Neutrophil (primary cell): ENCODE data around the gene CD81.

Experiments used
- H3K27ac ChIP-seq: fragments of 200-600 bp; sonication (generic); 2 replicates; pipeline ENCODE4 v1.5.1; 2016; ENCODE audit warnings: mild to moderate bottlenecking, moderate library complexity
- H3K27me3 ChIP-seq: fragments of 200-600 bp; sonication (generic); 2 replicates; pipeline ENCODE4 v1.6.0; 2016; ENCODE audit warnings: mild to moderate bottlenecking
- H3K36me3 ChIP-seq: fragments of 200-600 bp; sonication (generic); 2 replicates; pipeline ENCODE4 v1.5.1; 2017
- H3K4me1 ChIP-seq, 2 experiments: fragments of 200-600 bp in 1 of 2; sonication (generic) in 1 of 2; 1 replicate in 1 of 2; 2 replicates in 1 of 2; pipeline versions ENCODE4 v1.5.1 to v1.6.1; 2013 to 2016; ENCODE audit warnings: low read depth in 1 of 2, low read length in 1 of 2, mild to moderate bottlenecking in 1 of 2, moderate library complexity in 1 of 2; ENCODE audit not compliant: control insufficient read depth in 1 of 2, insufficient read depth in 1 of 2
- H3K4me3 ChIP-seq, 2 experiments: fragments of 200-600 bp in 1 of 2; sonication (generic) in 1 of 2; 1 replicate in 1 of 2; 2 replicates in 1 of 2; pipeline ENCODE4 v1.5.1; 2013 to 2016; ENCODE audit warnings: low read depth in 1 of 2, low read length in 1 of 2, mild to moderate bottlenecking in 1 of 2, moderate library complexity in 1 of 2
- H3K9me3 ChIP-seq: fragments of 200-600 bp; sonication (generic); 2 replicates; pipeline ENCODE4 v1.5.1; 2016
- TF ChIP-seq, protein P1 (sequence below): fragments of 200-600 bp; sonication (generic); IDR thresholded peaks from 2 replicates; pipeline ENCODE4 v1.5.1; 2016; ENCODE audit warnings: antibody characterized with exemption

CD81 gene

DNA sequence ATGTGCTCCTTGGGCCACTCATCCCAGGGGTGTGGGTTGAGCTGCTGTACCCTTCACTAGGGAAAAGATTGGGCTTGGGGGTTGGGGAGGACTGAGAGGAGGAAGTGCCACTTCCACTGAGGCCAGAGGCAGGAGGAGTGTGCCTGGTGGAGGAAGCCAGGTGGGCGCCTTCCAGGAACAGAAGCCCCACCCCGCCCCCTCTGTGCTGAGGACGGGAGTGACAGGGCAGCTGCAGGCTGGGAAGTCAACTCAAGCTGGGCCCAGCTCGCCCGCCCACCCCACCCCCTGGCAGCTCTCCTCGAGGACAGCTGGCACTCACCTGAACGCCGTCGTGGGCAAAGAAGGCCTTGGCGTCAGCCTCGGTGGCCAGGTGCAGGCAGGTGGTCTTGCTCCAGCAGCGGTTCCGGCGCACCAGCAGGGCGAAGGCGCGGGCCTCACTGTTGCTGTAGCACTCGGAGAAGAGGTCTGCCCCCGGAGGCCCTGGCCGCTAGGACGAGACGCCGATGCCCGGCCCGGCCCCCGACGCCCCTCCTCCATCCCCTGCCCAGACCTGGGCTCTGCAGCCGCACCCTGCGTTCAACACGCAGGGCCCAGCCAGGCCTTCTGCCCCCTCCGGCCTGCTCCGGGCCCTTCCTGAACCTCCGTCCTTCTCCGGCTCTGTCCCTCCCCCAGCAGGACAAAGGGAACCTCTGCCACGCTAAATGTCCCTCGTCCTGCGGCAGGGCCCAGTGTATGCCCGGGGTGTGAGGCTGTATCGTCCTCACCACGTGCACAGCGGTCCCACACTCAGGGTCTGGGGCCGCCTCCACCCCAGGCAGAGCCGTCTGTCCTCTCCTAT, 36.9 kb downstream of the CD81 start:
- H3K36me3 ChIP-seq: no peaks in the 10 kb centered on the region
- no peaks in the 10 kb centered on the region for H3K27me3 ChIP-seq
- no peaks in the 10 kb centered on the region for H3K9me3 ChIP-seq
- no peaks in the 10 kb centered on the region for H3K4me1 ChIP-seq
- H3K27ac ChIP-seq: no peak overlapping the region
- no peak overlapping the region for H3K4me3 ChIP-seq
- TF ChIP-seq, protein P1, sequence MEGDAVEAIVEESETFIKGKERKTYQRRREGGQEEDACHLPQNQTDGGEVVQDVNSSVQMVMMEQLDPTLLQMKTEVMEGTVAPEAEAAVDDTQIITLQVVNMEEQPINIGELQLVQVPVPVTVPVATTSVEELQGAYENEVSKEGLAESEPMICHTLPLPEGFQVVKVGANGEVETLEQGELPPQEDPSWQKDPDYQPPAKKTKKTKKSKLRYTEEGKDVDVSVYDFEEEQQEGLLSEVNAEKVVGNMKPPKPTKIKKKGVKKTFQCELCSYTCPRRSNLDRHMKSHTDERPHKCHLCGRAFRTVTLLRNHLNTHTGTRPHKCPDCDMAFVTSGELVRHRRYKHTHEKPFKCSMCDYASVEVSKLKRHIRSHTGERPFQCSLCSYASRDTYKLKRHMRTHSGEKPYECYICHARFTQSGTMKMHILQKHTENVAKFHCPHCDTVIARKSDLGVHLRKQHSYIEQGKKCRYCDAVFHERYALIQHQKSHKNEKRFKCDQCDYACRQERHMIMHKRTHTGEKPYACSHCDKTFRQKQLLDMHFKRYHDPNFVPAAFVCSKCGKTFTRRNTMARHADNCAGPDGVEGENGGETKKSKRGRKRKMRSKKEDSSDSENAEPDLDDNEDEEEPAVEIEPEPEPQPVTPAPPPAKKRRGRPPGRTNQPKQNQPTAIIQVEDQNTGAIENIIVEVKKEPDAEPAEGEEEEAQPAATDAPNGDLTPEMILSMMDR: no peak

- Histone ChIP-seq H3K36me3 (no peaks in the 10 kb centered on the region), H3K27me3 (no peaks in the 10 kb centered on the region), H3K4me3 (no peak overlapping the region), H3K27ac (no peak overlapping the region), H3K4me1 (no peaks in the 10 kb centered on the region), H3K9me3 (no peaks in the 10 kb centered on the region)
- TF ChIP-seq, protein P1: no peak
Observed at GRCh38 chr11:2414616-2415015, 37.5 kb downstream of the CD81 start.

DNA sequence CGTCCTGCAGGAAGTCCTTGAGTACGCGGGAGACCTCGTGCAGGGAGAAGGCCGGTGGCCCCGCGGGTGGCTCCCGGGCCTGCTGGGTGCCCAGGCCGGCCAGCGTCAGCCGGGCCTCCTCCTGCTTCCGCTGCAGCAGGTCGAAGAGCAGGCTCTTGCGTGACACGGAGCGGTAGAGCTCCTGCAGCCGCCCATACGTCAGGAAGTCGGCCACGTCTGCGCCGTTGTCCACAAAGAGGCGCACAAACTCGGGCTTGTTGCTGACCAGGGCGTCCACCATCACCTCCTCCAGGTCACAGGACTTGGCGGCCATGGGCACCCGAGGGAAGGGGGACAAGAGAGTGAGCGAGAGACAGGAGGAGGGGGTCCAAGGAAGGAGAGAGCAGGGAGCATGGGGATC, 38.1 kb downstream of the CD81 start:
- no peak overlapping the region for H3K27ac ChIP-seq
- H3K4me3 ChIP-seq: no peak overlapping the region
- TF ChIP-seq, protein P1: no peak
- H3K4me1 ChIP-seq: peaks cover 0 to 5% of the 10 kb centered on the region in 2 experiments
- H3K36me3 ChIP-seq: no peaks in the 10 kb centered on the region
- no peaks in the 10 kb centered on the region for H3K27me3 ChIP-seq
- no peaks in the 10 kb centered on the region for H3K9me3 ChIP-seq

DNA sequence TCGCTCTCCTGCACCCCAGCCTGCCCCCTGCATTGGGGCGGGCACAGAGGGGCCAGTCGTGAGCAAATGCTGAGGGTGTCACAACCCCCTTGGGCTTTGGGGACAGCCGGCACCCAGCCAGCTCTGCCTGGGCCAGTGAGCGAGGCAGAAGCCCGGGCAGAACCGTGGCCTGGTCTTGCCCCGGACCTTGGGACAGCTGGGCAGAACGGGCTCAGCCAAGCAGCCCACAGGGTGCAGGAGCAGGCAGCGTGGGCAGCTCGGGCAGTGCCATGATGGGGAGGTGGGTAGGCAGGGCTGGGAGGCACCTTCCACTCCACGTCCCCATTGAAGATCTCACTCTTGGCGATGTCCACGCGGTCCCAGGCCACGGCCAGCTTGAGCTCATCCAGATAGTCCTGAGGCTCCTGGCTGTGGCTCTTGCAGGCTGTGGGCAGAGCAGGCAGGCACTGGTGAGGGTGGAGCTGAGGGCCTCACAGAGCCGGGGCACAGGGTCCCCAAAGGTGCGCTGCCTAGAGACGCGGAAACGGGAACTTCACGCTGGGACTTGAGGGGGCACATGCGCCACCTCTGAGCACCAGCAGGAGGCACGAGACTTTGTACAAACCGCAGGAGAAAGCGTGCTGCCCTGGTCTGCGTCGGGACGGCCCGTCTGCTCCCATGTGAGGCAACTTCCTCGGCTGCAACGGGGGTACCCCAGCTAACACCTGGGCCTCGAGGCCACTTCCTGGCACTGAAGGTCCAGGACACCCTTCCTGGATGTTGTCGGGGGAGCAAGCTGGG, 38.7 kb downstream of the CD81 start:
- TF ChIP-seq, protein P1: no peak
- Histone ChIP-seq H3K4me1 (peaks cover 0 to 11% of the 10 kb centered on the region in 2 experiments), H3K4me3 (no peak overlapping the region)

GRCh38 chr11:2416765-2417164, 39.7 kb downstream of the CD81 start:
- no peaks in the 10 kb centered on the region for H3K9me3 ChIP-seq
- H3K27me3 ChIP-seq: peaks cover 10% of the 10 kb centered on the region
- no peak overlapping the region for H3K4me3 ChIP-seq
- no peaks in the 10 kb centered on the region for H3K36me3 ChIP-seq
- peaks cover 0 to 12% of the 10 kb centered on the region in 2 experiments for H3K4me1 ChIP-seq
- TF ChIP-seq, protein P1: no peak
- H3K27ac ChIP-seq: no peak overlapping the region

More for the DNA sequence above, 38.7 kb downstream of the CD81 start:
- no peaks in the 10 kb centered on the region for H3K36me3 ChIP-seq
- H3K27me3 ChIP-seq: peaks cover 2% of the 10 kb centered on the region
- no peaks in the 10 kb centered on the region for H3K9me3 ChIP-seq
- H3K27ac ChIP-seq: no peak overlapping the region
